RWPE2 (cell line): Measurements from ENCODE around the gene RBMS1.

Source experiments
- ATAC-seq: fragments of 200-7000 bp; cut with Tn5 transposase; 3 replicates; pipeline ENCODE4 v1.9.1; 2021; ENCODE audit warnings: low read depth
- DNase-seq: peaks from one replicate; pipeline ENCODE4 v3.0.0-alpha.2; 2020; ENCODE audit warnings: low spot score
- H3K27ac ChIP-seq: fragments of 450-650 bp; 2 replicates; pipeline ENCODE4 v1.5.1; 2017; ENCODE audit warnings: mild to moderate bottlenecking; ENCODE audit not compliant: poor library complexity, severe bottlenecking
- H3K27me3 ChIP-seq: fragments of 250-450 bp; sonication (Bioruptor Pico); 2 replicates; pipeline ENCODE4 v1.5.1; 2021; ENCODE audit warnings: mild to moderate bottlenecking, moderate library complexity; ENCODE audit not compliant: insufficient read depth, poor library complexity, severe bottlenecking
- H3K36me3 ChIP-seq: fragments of 250-450 bp; sonication (Bioruptor Pico); 2 replicates; pipeline ENCODE4 v1.5.1; 2020; ENCODE audit warnings: low read depth, mild to moderate bottlenecking, moderate library complexity
- H3K4me1 ChIP-seq: fragments of 250-450 bp; sonication (Bioruptor Pico); 2 replicates; pipeline ENCODE4 v1.5.1; 2021; ENCODE audit warnings: mild to moderate bottlenecking, moderate library complexity; ENCODE audit not compliant: insufficient read depth, poor library complexity, severe bottlenecking
- H3K4me3 ChIP-seq: fragments of 250-450 bp; sonication (Bioruptor Pico); 2 replicates; pipeline ENCODE4 v1.5.1; 2021; ENCODE audit warnings: mild to moderate bottlenecking, moderate library complexity; ENCODE audit not compliant: severe bottlenecking
- H3K9me3 ChIP-seq: fragments of 250-450 bp; sonication (Bioruptor Pico); 2 replicates; pipeline ENCODE4 v1.5.1; 2021; ENCODE audit warnings: mild to moderate bottlenecking, moderate library complexity; ENCODE audit not compliant: severe bottlenecking
- TF ChIP-seq, protein P1 (sequence below): fragments of 450-650 bp; IDR thresholded peaks from one replicate; pipeline ENCODE4 v1.5.1; 2017; ENCODE audit warnings: mild to moderate bottlenecking, moderate library complexity; ENCODE audit not compliant: poor library complexity, severe bottlenecking

The RBMS1 gene

DNA sequence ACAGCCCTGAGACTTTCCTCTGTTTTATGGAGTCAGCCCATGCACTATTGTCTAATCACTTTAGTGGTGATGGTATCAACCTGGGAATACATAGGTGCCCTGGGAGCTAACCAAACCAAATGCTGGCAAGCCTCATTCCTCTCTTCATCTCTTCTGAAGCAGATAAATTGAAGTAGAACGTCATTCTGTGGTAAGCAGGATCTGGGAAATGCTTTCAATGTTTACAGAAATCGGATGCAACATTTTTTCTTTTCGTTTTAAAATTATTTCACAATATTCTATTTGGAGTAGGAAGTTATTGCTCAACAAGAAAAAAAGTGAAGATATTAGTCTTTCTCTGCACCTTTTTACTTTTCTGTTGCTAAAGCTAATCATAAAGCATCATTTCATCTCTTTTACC is 114.2 kb downstream of the RBMS1 start:
- Histone ChIP-seq H3K27me3 (no peaks in the 10 kb centered on the region), H3K4me1 (peaks cover 72% of the 10 kb centered on the region), H3K4me3 (no peak overlapping the region), H3K27ac (peak overlapping the region; percentile 93), H3K9me3 (no peaks in the 10 kb centered on the region), H3K36me3 (no peaks in the 10 kb centered on the region)
- TF ChIP-seq, protein P1, sequence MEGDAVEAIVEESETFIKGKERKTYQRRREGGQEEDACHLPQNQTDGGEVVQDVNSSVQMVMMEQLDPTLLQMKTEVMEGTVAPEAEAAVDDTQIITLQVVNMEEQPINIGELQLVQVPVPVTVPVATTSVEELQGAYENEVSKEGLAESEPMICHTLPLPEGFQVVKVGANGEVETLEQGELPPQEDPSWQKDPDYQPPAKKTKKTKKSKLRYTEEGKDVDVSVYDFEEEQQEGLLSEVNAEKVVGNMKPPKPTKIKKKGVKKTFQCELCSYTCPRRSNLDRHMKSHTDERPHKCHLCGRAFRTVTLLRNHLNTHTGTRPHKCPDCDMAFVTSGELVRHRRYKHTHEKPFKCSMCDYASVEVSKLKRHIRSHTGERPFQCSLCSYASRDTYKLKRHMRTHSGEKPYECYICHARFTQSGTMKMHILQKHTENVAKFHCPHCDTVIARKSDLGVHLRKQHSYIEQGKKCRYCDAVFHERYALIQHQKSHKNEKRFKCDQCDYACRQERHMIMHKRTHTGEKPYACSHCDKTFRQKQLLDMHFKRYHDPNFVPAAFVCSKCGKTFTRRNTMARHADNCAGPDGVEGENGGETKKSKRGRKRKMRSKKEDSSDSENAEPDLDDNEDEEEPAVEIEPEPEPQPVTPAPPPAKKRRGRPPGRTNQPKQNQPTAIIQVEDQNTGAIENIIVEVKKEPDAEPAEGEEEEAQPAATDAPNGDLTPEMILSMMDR = no peak
- peak; percentile 54 for ATAC-seq
- no peak for DNase-seq

DNA sequence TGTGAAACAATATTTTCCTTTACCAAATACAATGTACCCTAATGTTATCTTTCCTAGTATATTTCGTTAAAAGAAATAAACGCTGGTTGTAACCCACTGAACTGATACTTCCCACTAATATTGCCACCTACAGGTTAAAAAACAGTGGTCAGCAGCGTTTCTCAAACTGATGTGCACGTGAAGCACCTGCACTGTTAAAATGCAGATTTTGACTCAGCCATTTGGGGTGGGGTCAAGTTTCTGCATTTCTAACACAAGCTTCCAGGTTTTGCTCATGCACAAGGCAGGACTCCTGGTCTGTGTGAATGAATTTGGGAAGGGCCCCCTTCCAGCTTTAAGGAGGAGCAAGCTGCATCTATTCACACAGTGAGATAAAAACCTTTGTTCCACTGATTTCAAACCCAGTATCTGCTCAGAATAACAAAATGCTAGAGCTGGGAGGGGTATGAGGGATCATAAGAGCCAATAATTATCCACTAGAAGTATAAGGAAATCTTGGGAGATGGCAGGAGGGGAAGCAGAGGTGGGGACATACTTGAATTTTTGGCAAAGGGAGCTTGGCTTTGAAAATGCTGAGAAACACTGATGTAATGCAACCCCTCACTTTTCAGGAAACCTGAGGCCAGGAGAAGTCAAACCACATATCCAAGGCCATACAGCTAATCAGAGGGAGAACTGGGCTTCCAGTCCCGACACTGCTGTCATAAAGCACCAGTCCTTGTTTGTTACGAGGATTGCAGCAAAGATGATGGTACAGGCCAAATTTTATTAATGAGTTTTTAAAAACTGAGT is 116.2 kb downstream of the RBMS1 start:
- Histone ChIP-seq H3K27ac (peak overlapping the region; percentile 93), H3K36me3 (no peaks in the 10 kb centered on the region)

DNA sequence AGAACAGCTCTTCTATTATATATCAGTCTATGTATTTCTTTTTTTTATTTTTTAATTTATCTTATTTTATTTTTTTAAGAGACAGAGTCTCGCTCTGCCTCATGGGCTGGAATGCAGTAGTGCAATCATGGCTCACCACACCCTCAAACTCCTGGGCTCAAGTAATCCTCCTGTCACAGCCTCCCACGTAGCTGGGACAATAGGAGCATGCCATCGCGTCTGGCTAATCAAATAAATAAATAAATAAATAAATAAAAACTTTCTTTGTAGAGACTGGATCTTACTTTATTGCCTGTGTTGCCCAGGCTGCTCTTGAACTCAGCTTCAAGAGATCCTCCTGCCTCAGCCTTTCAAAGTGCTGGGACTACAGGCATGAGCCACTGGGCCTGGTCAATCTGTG is 117.0 kb downstream of the RBMS1 start:
- Histone ChIP-seq H3K27me3 (no peaks in the 10 kb centered on the region), H3K36me3 (no peaks in the 10 kb centered on the region), H3K4me1 (peaks cover 91% of the 10 kb centered on the region), H3K9me3 (no peaks in the 10 kb centered on the region), H3K4me3 (no peak overlapping the region), H3K27ac (peak overlapping the region; percentile 93)
- TF ChIP-seq, protein P1 = no peak
- DNase-seq (no peak), ATAC-seq (peak; percentile 32; the same call in 2 of the 3 replicates)

More for the DNA sequence above, 116.2 kb downstream of the RBMS1 start:
- TF ChIP-seq, protein P1 = peak; percentile 49
- DNase-seq (no peak), ATAC-seq (no peak)
- no peaks in the 10 kb centered on the region for H3K27me3 ChIP-seq
- H3K9me3 ChIP-seq = no peaks in the 10 kb centered on the region
- peaks cover 91% of the 10 kb centered on the region for H3K4me1 ChIP-seq
- no peak overlapping the region for H3K4me3 ChIP-seq

DNA sequence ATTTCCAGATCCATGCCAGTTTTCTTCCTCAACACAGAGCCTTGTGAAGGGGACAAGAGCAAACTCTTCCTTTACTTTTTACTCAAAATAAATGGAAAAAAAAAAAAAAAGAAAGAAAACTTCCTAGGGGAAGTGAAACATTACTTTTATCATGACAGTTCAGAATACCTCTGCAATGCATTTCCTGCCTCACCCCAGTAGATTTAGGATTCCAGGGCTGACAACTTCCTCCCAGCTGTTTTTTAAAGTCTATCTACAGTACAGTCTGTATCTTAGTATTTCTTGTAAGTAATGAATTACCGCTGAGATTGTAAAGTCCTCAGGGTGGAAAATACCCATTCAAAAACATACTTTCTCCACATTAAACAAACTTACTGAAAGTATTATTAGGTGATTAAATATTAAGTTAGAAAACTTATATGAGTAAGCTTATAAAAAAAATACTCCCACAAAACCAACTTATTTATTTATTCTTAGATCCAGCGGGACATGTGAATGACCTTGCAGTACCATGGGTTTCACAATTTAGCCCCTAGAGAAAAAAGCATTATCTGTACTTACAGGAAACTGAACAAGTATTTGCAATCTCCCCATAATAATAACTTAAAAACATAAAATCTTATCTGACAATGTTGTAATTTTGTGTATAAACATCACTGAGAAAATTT is 117.7 kb downstream of the RBMS1 start:
- no peaks in the 10 kb centered on the region for H3K9me3 ChIP-seq
- DNase-seq = no peak
- TF ChIP-seq, protein P1 = no peak
- peaks cover 91% of the 10 kb centered on the region for H3K4me1 ChIP-seq
- H3K36me3 ChIP-seq = no peaks in the 10 kb centered on the region
- H3K4me3 ChIP-seq = no peak overlapping the region
- peak; percentile 77 for ATAC-seq
- peak overlapping the region; percentile 93 for H3K27ac ChIP-seq
- no peaks in the 10 kb centered on the region for H3K27me3 ChIP-seq
